Epithelial cell of esophagus (primary cell): Measurements from ENCODE around the gene OPN3.

Experiments
- DNase-seq: peaks from one replicate; pipeline ENCODE4 v3.0.0; 2010; ENCODE audit warnings: low read depth
- H3K4me3 ChIP-seq: 2 replicates; pipeline ENCODE4 v1.5.1; 2011; ENCODE audit warnings: mild to moderate bottlenecking, low read length, control low read depth
- TF ChIP-seq, protein P1 (sequence below): IDR thresholded peaks from 2 replicates; pipeline ENCODE4 v1.5.1; 2011; ENCODE audit warnings: low read depth, mild to moderate bottlenecking, low read length, control low read depth, inconsistent platforms; ENCODE audit not compliant: insufficient read depth; ENCODE audit errors: missing control alignments

OPN3 gene

GRCh38 chr1:241553886-241554592 is 86.1 kb downstream of the OPN3 start:
- H3K4me3 ChIP-seq: no peak overlapping the region
- no peak for DNase-seq
- TF ChIP-seq, protein P1, sequence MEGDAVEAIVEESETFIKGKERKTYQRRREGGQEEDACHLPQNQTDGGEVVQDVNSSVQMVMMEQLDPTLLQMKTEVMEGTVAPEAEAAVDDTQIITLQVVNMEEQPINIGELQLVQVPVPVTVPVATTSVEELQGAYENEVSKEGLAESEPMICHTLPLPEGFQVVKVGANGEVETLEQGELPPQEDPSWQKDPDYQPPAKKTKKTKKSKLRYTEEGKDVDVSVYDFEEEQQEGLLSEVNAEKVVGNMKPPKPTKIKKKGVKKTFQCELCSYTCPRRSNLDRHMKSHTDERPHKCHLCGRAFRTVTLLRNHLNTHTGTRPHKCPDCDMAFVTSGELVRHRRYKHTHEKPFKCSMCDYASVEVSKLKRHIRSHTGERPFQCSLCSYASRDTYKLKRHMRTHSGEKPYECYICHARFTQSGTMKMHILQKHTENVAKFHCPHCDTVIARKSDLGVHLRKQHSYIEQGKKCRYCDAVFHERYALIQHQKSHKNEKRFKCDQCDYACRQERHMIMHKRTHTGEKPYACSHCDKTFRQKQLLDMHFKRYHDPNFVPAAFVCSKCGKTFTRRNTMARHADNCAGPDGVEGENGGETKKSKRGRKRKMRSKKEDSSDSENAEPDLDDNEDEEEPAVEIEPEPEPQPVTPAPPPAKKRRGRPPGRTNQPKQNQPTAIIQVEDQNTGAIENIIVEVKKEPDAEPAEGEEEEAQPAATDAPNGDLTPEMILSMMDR: no peak

DNA sequence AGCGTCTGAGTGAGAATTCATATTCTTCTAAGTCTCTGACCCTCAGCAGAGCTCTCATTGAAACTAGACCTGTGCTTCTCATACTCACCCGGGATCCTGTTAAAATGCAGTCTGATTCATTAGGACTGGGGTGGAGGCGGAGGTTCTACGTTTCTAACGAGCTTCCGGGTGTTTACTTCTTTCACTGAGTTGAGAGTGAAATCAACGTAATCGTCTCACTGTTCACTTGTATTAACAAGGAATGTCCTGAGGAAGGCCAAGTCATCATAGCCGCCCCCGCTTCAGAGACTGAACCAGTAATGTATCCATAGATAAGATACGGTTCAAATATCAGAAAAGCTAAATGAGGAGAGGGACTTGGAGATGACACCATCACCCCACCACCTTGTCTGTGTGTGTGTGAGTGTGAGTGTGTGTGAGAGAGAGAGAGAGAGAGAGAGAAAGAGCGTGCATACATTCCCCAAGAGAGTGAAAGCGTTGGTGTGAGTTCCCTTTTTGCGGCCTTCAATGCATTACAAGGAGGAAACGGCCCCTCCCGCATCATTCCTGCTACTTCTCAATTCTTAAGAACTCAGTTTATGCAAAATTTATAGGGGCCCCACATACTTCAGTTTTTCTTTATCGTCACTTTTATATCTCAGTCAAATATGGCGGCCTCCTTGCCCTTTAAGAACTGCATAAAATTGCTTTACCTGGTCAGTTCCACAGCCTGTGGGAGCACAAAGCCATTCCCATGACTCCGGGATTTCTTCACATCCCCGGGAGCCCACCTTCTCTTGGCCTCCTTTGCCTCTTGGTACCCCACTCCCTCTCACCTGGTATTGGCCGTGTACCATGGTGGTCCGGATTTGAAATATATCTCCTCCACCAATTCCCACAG is 88.2 kb downstream of the OPN3 start:
- DNase-seq: no peak
- no peak overlapping the region for H3K4me3 ChIP-seq
- TF ChIP-seq, protein P1: no peak

GRCh38 chr1:241550318-241550717 is 89.9 kb downstream of the OPN3 start:
- TF ChIP-seq, protein P1: no peak

DNA sequence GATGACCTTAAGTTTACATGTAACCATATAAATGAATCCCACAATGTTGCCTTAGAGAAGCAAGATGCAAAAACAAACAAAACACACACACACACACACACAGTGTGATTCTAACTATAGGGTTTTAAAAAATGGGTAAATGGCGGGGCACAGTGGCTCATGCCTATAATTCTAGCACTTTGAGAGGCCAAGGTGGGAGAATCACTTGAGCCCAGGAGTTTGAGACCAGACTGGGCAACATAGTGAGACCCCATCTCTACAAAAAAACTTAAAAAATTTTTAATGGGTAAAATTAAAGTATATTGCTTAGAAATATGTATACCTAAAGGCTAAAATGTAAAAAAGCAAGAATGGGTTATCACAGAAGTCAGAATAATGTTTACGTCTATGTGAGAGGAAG is 92.2 kb downstream of the OPN3 start:
- no peak overlapping the region for H3K4me3 ChIP-seq
- no peak for DNase-seq
- TF ChIP-seq, protein P1: no peak

More at GRCh38 chr1:241550318-241550717, 89.9 kb downstream of the OPN3 start:
- no peak for DNase-seq
- H3K4me3 ChIP-seq: no peak overlapping the region
